ENCODE measurements around the gene ANKHD1.

GRCh38 chr5:140587495-140587894, 185.9 kb downstream of the ANKHD1 start:
- TF ChIP-seq POLR2A (IDR thresholded peaks at IDR 0.05; ENCODE audit: low read length) (no peak), GATA1 (IDR thresholded peaks at IDR 0.05; ENCODE audit: low read depth, low read length) (no peak)

Data from erythroblast (primary cell).